ENCODE measurements around the gene TLR3. TPM values are rescaled to one million over a fixed set of nuclear protein-coding genes. Genes with fewer than 3 reads are reported as not detected.

Gene TLR3
- total and polyA plus RNA-seq, 2 of the 8 experiments (the other 6 are each of a cell fraction or from before 2014, with no cell fraction given), result 1.00 to 2.6 TPM

GRCh38 chr4:186061921-186062320 lies 7.0 kb upstream of the TLR3 start:
- Histone ChIP-seq H3K36me3 (ENCODE audit: control insufficient read depth in 2 of 4, insufficient read depth in 4 of 4, low read length in 3 of 4) (no peaks in the 10 kb centered on the region), H2AFZ (ENCODE audit: low read length) (no peak overlapping the region), H3K27ac (ENCODE audit: low read depth, low read length) (no peak overlapping the region), H3K4me2 (ENCODE audit: insufficient read depth in 1 of 2, low read depth in 2 of 2, low read length in 2 of 2) (no peak overlapping the region), H2BK5ac (ENCODE audit: low read depth, low read length) (no peak overlapping the region), H3K23me2 (ENCODE audit: low read depth, low read length) (no peaks in the 10 kb centered on the region), H3K14ac (ENCODE audit: insufficient read length) (no peak overlapping the region), H2BK12ac (ENCODE audit: low read depth, low read length) (no peak overlapping the region), H3K4me1 (replicated peaks in 1 of 4; ENCODE audit: control insufficient read depth in 3 of 4, insufficient read depth in 4 of 4, low read length in 3 of 4) (no peaks in the 10 kb centered on the region), H2BK15ac (ENCODE audit: low read length) (no peak overlapping the region), H3K79me2 (ENCODE audit: control insufficient read depth in 1 of 2, insufficient read depth in 2 of 2, low read length in 2 of 2) (no peaks in the 10 kb centered on the region), H3K9ac (replicated peaks in 1 of 4; ENCODE audit: extremely low read depth in 1 of 4, low read depth in 3 of 4, low read length in 3 of 4) (no peak overlapping the region), H4K91ac (replicated peaks; ENCODE audit: insufficient read length, low read length) (no peak overlapping the region), H2AK5ac (ENCODE audit: low read depth, low read length) (no peak overlapping the region), H3K79me1 (ENCODE audit: low read depth, low read length) (no peaks in the 10 kb centered on the region), H4K20me1 (replicated peaks in 1 of 2; ENCODE audit: control insufficient read depth in 1 of 2, insufficient read depth in 2 of 2, low read length in 2 of 2) (no peaks in the 10 kb centered on the region), H3K23ac (ENCODE audit: insufficient read length) (no peak overlapping the region), H3K18ac (ENCODE audit: extremely low read depth, low read length) (no peak overlapping the region), H3K4me3 (ENCODE audit: extremely low read depth in 1 of 4, insufficient read depth in 2 of 4, low read depth in 3 of 4, low read length in 4 of 4) (no peak overlapping the region), H2BK120ac (replicated peaks; ENCODE audit: low read depth, low read length) (no peak overlapping the region), H3K56ac (replicated peaks; ENCODE audit: insufficient read length, low read depth, low read length) (no peak overlapping the region), H4K5ac (ENCODE audit: insufficient read length, low read depth, low read length) (no peak overlapping the region), H3K27me3 (replicated peaks in 1 of 4; ENCODE audit: control insufficient read depth in 3 of 4, extremely low read depth in 1 of 4, insufficient read depth in 3 of 4, low read length in 3 of 4) (no peaks in the 10 kb centered on the region), H4K8ac (ENCODE audit: extremely low read depth, insufficient read depth, low read length) (no peak overlapping the region), H3K4ac (replicated peaks; ENCODE audit: insufficient read length, low read depth, low read length) (no peak overlapping the region), H2BK20ac (ENCODE audit: low read length) (no peak overlapping the region), H3K9me3 (ENCODE audit: insufficient read depth in 2 of 2, low read depth in 1 of 2, low read length in 1 of 2) (0 out of 4 replicates have a peak, but pooled peaks cover 0 to 4% of the 10 kb centered on the region in 2 experiments)
- CTCF ChIA-PET (ENCODE audit: partially characterized antibody), result interaction anchor here (0.7 to 1.8 kb wide), 5 partner anchors 17 to 140 kb away, joined by 3 to 5 read pairs (median 3); no protein-coding TSS in a partner anchor
- FAIRE-seq (no peak), DNase-seq (ENCODE audit: low read depth in 1 of 2, low spot score in 2 of 2) (no peak)
- POLR2A ChIA-PET (ENCODE audit: partially characterized antibody), result no interaction called here
- WGBS, 2 experiments (ENCODE audit: extremely low coverage in 1 of 2, insufficient coverage in 1 of 2, insufficient read length in 1 of 2, insufficient replicate concordance in 2 of 2, low coverage in 1 of 2, low lambda C conversion rate in 2 of 2, missing lambda C conversion rate in 1 of 2), result 93% methylated on average over 4 of the region's 4 CpGs; no CpG with 5 or more reads in 1 of the 2 experiments
- TF ChIP-seq SIX5 (IDR thresholded peaks at IDR 0.05; ENCODE audit: low read depth, low read length) (no peak), RBBP5 (IDR thresholded peaks at IDR 0.05; ENCODE audit: borderline replicate concordance, low read depth, low read length) (no peak), RXRA (IDR thresholded peaks at IDR 0.05; ENCODE audit: insufficient read depth, low read depth, low read length) (no peak), ASH2L (IDR thresholded peaks at IDR 0.05; ENCODE audit: low read length) (no peak), SP4 (IDR thresholded peaks at IDR 0.05; ENCODE audit: low read length) (no peak), TEAD4 (IDR thresholded peaks at IDR 0.05; ENCODE audit: low read depth, low read length) (no peak), KDM4A (IDR thresholded peaks at IDR 0.05; ENCODE audit: low read depth, low read length, severe bottlenecking) (no peak), TAF7 (optimal IDR thresholded peaks at IDR 0.05; ENCODE audit: borderline replicate concordance, low read depth, low read length) (no peak)
